Measurements from ENCODE around the gene MPIG6B. TPM values are rescaled to one million over a fixed set of nuclear protein-coding genes. Genes with fewer than 3 reads are reported as not detected.

The MPIG6B gene
- total RNA-seq, 2 donors from 2014 or later: not detected

DNA sequence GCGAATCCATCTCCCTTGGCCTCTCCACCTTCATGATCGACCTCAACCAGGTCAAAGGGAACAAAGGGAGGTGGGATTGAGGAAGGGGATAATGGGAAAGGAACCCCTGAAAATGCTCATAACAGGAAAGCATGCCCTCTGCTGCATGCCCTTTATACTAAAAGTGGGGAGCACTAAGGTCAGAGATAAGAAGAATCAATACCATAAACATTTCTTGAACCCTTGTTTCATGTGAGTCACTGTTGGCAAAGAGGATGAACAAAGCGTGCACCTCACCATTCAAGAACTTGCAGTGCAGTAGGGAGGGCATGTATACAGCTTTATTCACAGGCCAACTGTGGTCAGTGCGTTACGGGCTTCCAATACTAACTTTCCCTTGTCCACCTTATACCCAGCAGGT, 37.6 kb downstream of the MPIG6B start:
- no peaks in the 10 kb centered on the region for H3K9me3 Mint-ChIP-seq
- no peak for DNase-seq

DNA sequence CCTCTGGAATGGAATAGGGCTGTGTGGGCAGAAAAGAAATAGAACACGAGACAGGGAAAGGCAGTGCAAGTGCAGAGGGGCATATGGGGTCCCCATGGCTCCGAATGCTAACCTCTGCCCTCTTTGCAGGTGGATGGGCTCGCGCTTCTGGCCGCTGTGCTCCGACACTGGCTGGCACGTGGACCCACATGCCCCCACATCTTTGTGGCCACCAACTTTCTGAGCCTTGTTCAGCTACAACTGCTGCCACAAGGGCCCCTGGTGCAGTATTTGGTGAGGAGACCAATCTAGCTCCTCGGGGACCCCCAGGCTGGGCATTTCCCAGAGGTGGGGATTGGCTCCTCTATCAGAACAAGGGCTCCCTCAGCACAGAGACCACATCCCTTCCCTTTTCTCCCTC, 38.2 kb downstream of the MPIG6B start:
- no peaks in the 10 kb centered on the region for H3K36me3 ChIP-seq (ENCODE audit: control insufficient read depth, insufficient read depth, low read length)
- DNase-seq: no peak
- Mint-ChIP-seq H3K4me3 (no peak overlapping the region), H3K27ac (no peak overlapping the region), H3K9me3 (no peaks in the 10 kb centered on the region), H3K36me3 (ENCODE audit: low read depth) (peaks cover 25% of the 10 kb centered on the region), H3K4me1 (peaks cover 15% of the 10 kb centered on the region), H3K27me3 (ENCODE audit: insufficient read depth) (no peaks in the 10 kb centered on the region)
- H3K4me1 ChIP-seq (ENCODE audit: control insufficient read depth, insufficient read depth, low read length): no peaks in the 10 kb centered on the region
- no peaks in the 10 kb centered on the region for H3K9me3 ChIP-seq (ENCODE audit: control insufficient read depth, low read length)
- WGBS, 2 experiments (ENCODE audit: insufficient coverage in 1 of 2, insufficient read length in 1 of 2): 98% methylated on average over 6 to 8 of the region's 8 CpGs
- no peaks in the 10 kb centered on the region for H3K27me3 ChIP-seq (ENCODE audit: control insufficient read depth, insufficient read depth, low read length, poor library complexity, severe bottlenecking)
- H3K27ac ChIP-seq (ENCODE audit: low read depth, low read length): no peak overlapping the region
- TF ChIP-seq, protein P1, sequence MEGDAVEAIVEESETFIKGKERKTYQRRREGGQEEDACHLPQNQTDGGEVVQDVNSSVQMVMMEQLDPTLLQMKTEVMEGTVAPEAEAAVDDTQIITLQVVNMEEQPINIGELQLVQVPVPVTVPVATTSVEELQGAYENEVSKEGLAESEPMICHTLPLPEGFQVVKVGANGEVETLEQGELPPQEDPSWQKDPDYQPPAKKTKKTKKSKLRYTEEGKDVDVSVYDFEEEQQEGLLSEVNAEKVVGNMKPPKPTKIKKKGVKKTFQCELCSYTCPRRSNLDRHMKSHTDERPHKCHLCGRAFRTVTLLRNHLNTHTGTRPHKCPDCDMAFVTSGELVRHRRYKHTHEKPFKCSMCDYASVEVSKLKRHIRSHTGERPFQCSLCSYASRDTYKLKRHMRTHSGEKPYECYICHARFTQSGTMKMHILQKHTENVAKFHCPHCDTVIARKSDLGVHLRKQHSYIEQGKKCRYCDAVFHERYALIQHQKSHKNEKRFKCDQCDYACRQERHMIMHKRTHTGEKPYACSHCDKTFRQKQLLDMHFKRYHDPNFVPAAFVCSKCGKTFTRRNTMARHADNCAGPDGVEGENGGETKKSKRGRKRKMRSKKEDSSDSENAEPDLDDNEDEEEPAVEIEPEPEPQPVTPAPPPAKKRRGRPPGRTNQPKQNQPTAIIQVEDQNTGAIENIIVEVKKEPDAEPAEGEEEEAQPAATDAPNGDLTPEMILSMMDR (conservative IDR thresholded peaks at IDR 0.05): no peak
- H3K4me3 ChIP-seq (ENCODE audit: low read length): no peak overlapping the region
- H3K9ac ChIP-seq (ENCODE audit: extremely low read depth, low read length, poor library complexity, severe bottlenecking): no peak overlapping the region

More for the DNA sequence above, 37.6 kb downstream of the MPIG6B start:
- H3K27me3 Mint-ChIP-seq (ENCODE audit: insufficient read depth): no peaks in the 10 kb centered on the region
- H3K4me3 ChIP-seq (ENCODE audit: low read length): no peak overlapping the region
- no peaks in the 10 kb centered on the region for H3K4me1 ChIP-seq (ENCODE audit: control insufficient read depth, insufficient read depth, low read length)
- no peaks in the 10 kb centered on the region for H3K36me3 ChIP-seq (ENCODE audit: control insufficient read depth, insufficient read depth, low read length)
- no peak overlapping the region for H3K27ac ChIP-seq (ENCODE audit: low read depth, low read length)
- no peak overlapping the region for H3K9ac ChIP-seq (ENCODE audit: extremely low read depth, low read length, poor library complexity, severe bottlenecking)
- H3K36me3 Mint-ChIP-seq (ENCODE audit: low read depth): peaks cover 25% of the 10 kb centered on the region
- H3K4me3 Mint-ChIP-seq: no peak overlapping the region
- no peaks in the 10 kb centered on the region for H3K9me3 ChIP-seq (ENCODE audit: control insufficient read depth, low read length)
- TF ChIP-seq, protein P1 (conservative IDR thresholded peaks at IDR 0.05): no peak
- no peaks in the 10 kb centered on the region for H3K27me3 ChIP-seq (ENCODE audit: control insufficient read depth, insufficient read depth, low read length, poor library complexity, severe bottlenecking)
- peaks cover 11% of the 10 kb centered on the region for H3K4me1 Mint-ChIP-seq
- no peak overlapping the region for H3K27ac Mint-ChIP-seq
- WGBS, 2 experiments (ENCODE audit: insufficient coverage in 1 of 2, insufficient read length in 1 of 2): 94 to 98% methylated on average over 3 to 5 of the region's 5 CpGs

DNA sequence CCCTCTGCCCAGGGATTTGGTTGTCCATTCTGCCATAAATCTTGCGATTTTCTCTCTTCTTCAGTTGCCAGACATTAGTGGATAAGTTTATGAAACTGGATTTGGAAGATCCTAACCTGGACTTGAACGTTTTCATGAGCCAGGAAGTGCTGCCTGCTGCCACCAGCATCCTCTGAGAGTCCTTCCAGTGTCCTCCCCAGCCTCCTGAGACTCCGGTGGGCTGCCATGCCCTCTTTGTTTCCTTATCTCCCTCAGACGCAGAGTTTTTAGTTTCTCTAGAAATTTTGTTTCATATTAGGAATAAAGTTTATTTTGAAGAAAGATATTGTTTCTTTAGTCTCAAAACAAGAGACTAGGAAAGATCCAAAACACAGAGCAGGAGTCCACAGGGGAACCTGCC, 39.2 kb downstream of the MPIG6B start, which contains the start of gene SAPCD1:
SAPCD1 (plus strand) TSS at position 301 of the 400 bp plus-strand sequence. CDS start 399 bp downstream, outside the sequence.
- Mint-ChIP-seq H3K36me3 (ENCODE audit: low read depth) (peaks cover 25% of the 10 kb centered on the region), H3K27ac (peak within 1 kb of the TSS; percentile 77), H3K27me3 (ENCODE audit: insufficient read depth) (no peaks in the 10 kb centered on the region), H3K4me1 (peaks cover 18% of the 10 kb centered on the region), H3K4me3 (no peak within 1 kb of the TSS), H3K9me3 (no peaks in the 10 kb centered on the region)
- DNase-seq: no peak
- peak within 1 kb of the TSS; percentile 86 for H3K27ac ChIP-seq (ENCODE audit: low read depth, low read length)
- H3K36me3 ChIP-seq (ENCODE audit: control insufficient read depth, insufficient read depth, low read length): no peaks in the 10 kb centered on the region
- no peaks in the 10 kb centered on the region for H3K9me3 ChIP-seq (ENCODE audit: control insufficient read depth, low read length)
- H3K27me3 ChIP-seq (ENCODE audit: control insufficient read depth, insufficient read depth, low read length, poor library complexity, severe bottlenecking): no peaks in the 10 kb centered on the region
- H3K4me1 ChIP-seq (ENCODE audit: control insufficient read depth, insufficient read depth, low read length): no peaks in the 10 kb centered on the region
- no peak within 1 kb of the TSS for H3K9ac ChIP-seq (ENCODE audit: extremely low read depth, low read length, poor library complexity, severe bottlenecking)
- no peak within 1 kb of the TSS for H3K4me3 ChIP-seq (ENCODE audit: low read length)
- 81 to 90% methylated on average over 3 to 4 of the region's 4 CpGs for WGBS, 2 experiments (ENCODE audit: insufficient coverage in 1 of 2, insufficient read length in 1 of 2)
- TF ChIP-seq, protein P1 (conservative IDR thresholded peaks at IDR 0.05): no peak
